Activated effector memory CD4-positive, alpha-beta T cell treated with Interleukin-2 at 50 U/mL for 16 hours (primary cell): ENCODE data around the gene RABEP2.
"Not testable (repeated sequence)": the region's sequence is repeated elsewhere in the genome, so short reads cannot be mapped to it uniquely, and the experiment has no call there.

Experiments used
- DNase-seq: peaks from one replicate; pipeline ENCODE4 v3.0.0-alpha.2; 2020

Gene RABEP2, protein sequence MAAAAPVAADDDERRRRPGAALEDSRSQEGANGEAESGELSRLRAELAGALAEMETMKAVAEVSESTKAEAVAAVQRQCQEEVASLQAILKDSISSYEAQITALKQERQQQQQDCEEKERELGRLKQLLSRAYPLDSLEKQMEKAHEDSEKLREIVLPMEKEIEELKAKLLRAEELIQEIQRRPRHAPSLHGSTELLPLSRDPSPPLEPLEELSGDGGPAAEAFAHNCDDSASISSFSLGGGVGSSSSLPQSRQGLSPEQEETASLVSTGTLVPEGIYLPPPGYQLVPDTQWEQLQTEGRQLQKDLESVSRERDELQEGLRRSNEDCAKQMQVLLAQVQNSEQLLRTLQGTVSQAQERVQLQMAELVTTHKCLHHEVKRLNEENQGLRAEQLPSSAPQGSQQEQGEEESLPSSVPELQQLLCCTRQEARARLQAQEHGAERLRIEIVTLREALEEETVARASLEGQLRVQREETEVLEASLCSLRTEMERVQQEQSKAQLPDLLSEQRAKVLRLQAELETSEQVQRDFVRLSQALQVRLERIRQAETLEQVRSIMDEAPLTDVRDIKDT

GRCh38 chr16:28924762-28925385, at the start of gene RABEP2:
Gene RABEP2 (minus strand): TSS chr16:28925238. CDS start chr16:28925163, 75 bp downstream.
- peak; percentile 91 for DNase-seq

- peak; percentile 84 for DNase-seq
These were observed 49.6 kb upstream of the RABEP2 start, which contains the start of gene SPNS1 for GRCh38 chr16:28974437-28975157. Gene SPNS1 (plus strand): TSS chr16:28974778. CDS start chr16:28975152, 374 bp downstream.

DNA sequence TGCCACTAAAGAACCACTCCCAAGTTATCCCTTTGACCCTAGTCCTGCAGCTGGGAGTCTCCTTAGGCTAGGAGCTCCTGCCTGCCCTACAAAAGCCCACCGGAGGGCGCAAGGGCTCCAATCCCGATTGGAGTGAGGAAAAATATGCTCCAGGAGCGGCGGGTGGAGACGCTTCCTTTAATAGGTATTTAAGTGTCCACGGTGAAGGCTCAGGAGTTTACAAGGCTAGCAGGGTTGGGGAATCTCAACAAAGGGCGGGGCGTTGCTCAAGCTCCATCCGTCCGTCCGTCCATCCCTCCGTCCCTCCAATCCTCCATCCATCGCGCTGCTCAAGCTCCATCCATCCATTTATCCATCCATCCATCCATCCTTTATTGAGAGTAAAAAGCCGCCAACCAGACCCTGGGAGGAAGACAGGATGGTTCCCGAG, 49.0 kb upstream of the RABEP2 start:
- DNase-seq, result no peak

DNA sequence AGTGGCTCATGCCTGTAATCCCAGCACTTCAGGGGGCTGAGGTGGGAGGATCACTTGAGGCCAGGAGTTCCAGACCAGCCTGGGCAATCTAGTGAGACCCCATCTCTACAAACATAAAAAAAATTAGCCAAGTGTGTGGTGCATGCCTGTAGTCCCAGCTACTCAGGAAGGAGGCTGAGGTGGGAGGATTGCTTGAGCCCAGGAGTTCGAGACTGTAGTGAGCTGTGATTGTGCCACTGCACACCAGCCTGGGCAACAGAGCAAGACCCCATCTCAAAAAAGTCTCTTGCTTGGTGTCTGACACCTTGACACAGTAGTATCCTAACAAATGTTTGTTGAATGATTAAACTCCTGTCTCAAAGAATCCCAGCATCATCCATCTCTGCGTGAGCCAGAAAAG, 44.7 kb upstream of the RABEP2 start:
- DNase-seq, result not testable (repeated sequence)

DNA sequence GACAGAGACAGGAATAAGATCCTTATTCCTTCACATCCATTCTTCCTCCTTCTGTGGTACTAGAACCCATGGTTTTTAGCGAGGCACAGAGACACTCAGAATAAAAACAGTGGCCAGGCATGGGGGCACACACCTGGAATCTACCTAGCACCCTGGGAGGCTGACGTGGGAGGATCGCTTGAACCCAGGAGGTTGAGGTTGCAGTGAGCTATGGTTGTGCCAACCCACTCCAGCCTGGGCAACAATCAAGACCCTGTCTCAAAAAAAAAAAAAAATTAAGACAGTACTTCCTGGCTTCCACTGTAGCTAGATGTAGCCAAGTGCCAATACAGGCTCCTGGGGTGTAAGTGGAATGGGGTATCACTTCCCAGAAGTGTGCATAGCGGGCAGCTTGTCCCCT, 42.1 kb upstream of the RABEP2 start:
- no peak for DNase-seq

DNA sequence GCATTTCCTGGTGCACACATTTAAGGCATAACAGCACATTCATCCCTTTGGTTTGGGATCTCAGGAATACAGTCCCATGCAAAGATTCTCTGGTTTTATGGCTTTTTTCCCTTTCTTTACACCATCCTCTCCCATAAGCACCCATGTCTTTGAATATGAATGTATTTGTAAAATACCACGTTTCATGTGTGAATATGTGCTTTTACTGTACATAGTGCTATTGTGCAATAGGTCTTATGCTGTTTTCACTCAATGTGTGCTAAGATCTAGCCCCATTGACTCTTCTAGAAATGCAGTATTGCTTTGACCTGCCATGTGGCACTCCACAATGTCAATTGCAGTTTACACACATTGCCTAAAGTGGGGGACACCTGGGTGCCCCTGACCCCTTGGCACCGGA, 39.5 kb upstream of the RABEP2 start:
- DNase-seq, result no peak

DNA sequence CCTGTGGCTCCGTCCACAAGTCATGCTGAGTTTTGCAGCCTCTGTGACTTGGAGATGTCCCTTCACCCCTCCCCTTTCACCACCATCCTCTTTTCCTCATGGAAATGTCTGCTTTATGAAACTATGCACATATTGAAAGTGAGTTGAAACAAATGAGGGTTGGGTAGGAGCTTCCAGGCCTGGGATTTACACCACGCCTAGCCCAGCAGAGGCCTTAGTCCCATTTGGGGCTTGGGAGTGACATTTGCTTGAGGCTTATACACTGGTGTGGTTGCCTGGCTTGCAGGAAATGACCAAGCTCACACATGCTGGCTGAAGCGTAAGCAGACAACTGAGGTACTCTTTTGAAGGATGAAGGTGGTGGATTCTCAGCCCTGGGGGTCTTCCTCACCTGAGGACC, 39.0 kb upstream of the RABEP2 start:
- no peak for DNase-seq

DNA sequence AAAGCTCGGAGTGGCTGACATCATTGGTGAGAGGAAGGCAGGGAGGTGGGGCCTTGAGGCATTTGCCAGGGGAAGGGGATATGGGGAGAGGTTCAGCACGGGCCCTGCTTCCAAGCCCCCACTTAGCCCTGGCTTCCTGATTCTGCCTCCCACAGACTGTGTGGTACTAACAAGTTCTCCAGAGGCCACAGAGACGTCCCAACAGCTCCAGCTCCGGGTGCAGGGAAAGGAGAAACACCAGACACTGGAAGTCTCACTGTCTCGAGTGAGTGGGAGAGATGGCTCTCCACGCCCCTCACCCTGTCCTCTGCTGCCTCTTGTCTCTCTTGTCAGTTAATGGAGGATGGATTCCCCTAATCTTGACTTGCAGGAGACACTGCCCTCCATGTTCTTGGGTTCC, 33.8 kb upstream of the RABEP2 start:
- no peak for DNase-seq

GRCh38 chr16:28958216-28958615, 33.2 kb upstream of the RABEP2 start:
- DNase-seq, result no peak

DNA sequence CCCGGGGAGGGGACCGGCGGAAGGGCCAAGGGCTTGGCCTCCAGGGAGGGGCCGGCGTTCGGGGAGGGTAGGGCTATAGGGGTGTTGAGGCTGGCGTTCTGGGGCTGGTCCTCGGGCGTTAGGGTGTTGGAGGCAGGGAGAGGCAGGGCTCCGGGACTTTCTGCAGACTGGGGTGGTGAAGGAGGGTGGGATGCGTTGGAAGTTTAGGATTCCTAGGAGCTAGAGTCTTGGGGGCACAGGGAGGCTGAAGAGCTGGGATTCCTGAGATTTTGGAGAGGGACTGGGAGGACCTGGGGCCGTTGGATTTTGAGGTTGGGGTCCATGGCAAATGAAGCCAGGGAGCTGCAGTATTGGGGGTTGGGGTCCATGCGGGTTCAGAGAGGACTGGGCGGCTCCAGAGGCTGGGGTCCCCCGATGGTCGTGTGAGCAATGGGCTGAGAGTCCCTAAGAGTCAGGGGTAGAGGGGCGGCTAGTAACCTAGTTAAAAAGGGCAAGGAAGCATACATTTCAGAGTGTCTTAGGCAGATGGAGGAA, 26.4 kb upstream of the RABEP2 start:
- DNase-seq, result no peak

GRCh38 chr16:28950648-28951409, 25.8 kb upstream of the RABEP2 start, which contains the start of gene NFATC2IP:
Gene NFATC2IP (plus strand): TSS chr16:28950937. CDS start chr16:28951012, 75 bp downstream.
- DNase-seq, result peak; percentile 99

DNA sequence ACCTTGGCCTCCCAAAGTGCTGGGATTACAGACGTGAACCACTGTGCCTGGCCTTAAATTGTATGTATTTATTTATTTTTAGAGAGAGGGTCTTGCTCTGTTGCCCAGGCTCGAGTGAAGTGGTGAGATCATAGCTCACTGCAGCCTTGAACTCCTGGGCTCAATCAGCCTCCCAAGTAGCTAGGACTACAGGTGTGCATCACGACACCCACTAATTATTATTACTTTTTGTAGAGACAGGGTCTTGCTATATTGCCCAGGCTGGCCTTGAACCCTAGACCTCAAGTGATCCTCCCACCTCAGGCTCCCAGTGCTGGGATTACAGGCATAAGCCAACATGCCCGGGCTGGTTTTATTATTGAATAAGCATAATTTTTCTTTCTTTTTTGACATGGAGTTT, 21.6 kb upstream of the RABEP2 start:
- no peak for DNase-seq

- DNase-seq, result no peak
These were observed 18.2 kb upstream of the RABEP2 start for GRCh38 chr16:28943281-28943680.

DNA sequence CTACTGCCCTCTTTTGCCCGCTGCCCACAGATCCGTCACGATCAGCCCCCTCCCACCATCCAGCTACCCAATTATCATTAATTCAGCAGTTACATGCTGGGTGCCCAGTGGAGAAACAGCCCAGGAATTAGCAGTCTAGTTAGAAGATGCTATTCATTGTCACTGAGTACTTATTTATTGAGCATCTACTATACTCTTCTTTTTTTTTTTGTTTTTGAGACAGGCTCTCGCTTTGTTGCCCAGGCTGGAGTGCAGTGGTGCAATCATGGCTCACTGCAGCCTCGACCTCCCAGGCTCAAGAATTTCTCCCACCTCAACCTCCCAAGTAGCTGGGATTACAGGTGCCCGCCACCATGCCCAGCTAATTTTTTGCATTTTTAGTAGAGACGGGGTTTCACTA, 14.8 kb upstream of the RABEP2 start:
- DNase-seq, result not testable (repeated sequence)

DNA sequence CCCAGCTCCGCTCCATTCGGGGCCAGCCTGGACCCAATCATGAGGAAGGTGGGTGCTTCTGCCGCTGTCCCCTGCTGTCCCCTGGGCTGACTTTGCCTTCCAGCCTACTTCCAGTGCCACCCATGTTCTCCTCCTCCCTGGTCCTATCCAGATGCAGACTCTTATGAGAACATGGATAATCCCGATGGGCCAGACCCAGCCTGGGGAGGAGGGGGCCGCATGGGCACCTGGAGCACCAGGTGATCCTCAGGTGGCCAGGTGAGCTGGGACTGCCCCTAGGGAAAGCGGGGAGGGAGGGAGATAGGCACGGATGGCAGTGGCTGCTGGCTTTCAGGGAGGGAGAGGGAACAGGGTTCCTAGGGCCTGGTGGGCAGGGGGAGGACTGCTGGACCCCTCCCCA, 13.7 kb upstream of the RABEP2 start:
- no peak for DNase-seq

GRCh38 chr16:28937222-28937876, 12.3 kb upstream of the RABEP2 start:
- no peak for DNase-seq

GRCh38 chr16:28936784-28937155, 11.7 kb upstream of the RABEP2 start:
- no peak for DNase-seq

DNA sequence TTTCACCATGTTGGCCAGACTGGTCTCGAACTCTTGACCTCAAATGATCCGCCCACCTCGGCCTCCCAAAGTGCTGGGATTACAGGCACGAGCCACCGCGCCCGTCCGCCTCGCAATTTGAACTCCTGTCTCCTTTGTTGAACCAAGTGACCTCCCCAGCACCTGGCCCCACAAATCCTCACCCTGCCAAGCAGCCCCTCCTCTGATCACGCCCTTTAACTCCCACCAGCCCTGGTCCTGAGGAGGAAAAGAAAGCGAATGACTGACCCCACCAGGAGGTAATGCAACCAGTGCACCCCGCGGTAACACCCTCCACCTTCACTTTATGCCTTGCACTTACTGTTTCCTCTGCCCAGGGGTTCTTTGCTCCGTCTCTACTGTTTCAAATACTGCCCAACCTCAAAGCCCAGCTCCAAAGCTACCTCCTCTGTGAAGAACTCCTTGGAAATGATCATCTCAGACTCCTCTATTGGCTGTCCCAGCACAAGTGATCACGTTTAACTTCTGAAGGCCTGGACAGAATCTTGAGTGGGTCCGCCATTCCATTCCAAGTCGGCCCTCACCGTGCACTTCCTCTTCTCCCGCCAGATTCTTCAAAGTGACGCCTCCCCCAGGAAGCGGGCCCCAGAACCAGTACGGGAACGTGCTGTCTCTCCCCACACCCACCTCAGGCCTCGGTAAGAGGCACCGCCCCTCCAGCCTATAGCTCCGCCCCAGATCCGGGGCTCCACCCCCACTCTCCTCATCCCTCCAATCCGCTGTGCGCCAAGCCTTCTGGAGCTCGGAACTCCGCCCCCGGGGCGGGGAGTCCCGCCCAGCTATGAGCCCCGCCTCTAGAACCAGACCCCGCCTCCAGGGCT, 11.1 kb upstream of the RABEP2 start:
- DNase-seq, result peak; percentile 72

- DNase-seq, result no peak
These were observed 10.3 kb upstream of the RABEP2 start for GRCh38 chr16:28935346-28935745.

- DNase-seq, result no peak
These were observed 8.1 kb upstream of the RABEP2 start for GRCh38 chr16:28933171-28933570.
